ENCODE data around the gene HARS1.
"Not testable (repeated sequence)": the region's sequence is repeated elsewhere in the genome, so short reads cannot be mapped to it uniquely, and the experiment has no call there.

The HARS1 gene

GRCh38 chr5:140647042-140647419 lies 44.1 kb downstream of the HARS1 start:
- Histone ChIP-seq H3K9me3 (ENCODE audit: control insufficient read depth, insufficient read depth, low read depth, low read length) (no peaks in the 10 kb centered on the region), H3K4me1 (ENCODE audit: control insufficient read depth, insufficient read depth, low read length) (no peaks in the 10 kb centered on the region), H3K27ac (ENCODE audit: low read depth, low read length) (peak overlapping the region; percentile 44; the same call in 1 of the 2 replicates), H3K27me3 (ENCODE audit: control insufficient read depth, insufficient read depth, low read length) (no peaks in the 10 kb centered on the region), H3K36me3 (ENCODE audit: control insufficient read depth, insufficient read depth, low read length) (peaks cover 63% of the 10 kb centered on the region), H3K4me3 (ENCODE audit: low read depth, low read length) (peak overlapping the region; percentile 73), H3K9ac (ENCODE audit: low read length) (peak overlapping the region; percentile 82)

- Histone ChIP-seq H3K27ac (ENCODE audit: low read depth, low read length) (no peak overlapping the region), H3K4me3 (ENCODE audit: low read depth, low read length) (no peak overlapping the region), H3K9me3 (ENCODE audit: control insufficient read depth, insufficient read depth, low read depth, low read length) (no peaks in the 10 kb centered on the region), H3K27me3 (ENCODE audit: control insufficient read depth, insufficient read depth, low read length) (no peaks in the 10 kb centered on the region), H3K4me1 (ENCODE audit: control insufficient read depth, insufficient read depth, low read length) (peaks cover 6% of the 10 kb centered on the region), H3K36me3 (ENCODE audit: control insufficient read depth, insufficient read depth, low read length) (peaks cover 49% of the 10 kb centered on the region), H3K9ac (ENCODE audit: low read length) (no peak overlapping the region)
Measured at GRCh38 chr5:140642718-140643117, 48.5 kb downstream of the HARS1 start.

DNA sequence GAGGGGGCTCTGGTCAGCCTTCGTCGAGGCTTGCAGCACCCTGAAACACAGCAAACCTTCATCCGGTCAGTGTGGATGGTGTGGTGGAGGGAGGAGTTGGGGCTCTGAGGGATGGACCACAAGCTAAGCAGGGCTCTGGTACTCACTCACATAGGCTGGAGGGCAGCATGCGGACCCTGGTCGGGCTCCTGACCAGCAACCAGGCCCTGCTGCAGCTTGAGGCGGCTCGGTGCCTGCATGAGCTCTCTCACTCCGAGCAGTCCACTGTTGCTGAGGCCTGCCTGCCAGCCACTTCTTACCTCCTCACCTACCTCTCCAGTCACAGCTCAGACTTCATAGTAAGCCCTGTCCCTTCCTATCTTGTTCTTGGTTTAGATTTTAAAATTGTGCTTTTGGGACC lies 49.5 kb downstream of the HARS1 start:
- Histone ChIP-seq H3K9me3 (ENCODE audit: control insufficient read depth, insufficient read depth, low read depth, low read length) (no peaks in the 10 kb centered on the region), H3K4me1 (ENCODE audit: control insufficient read depth, insufficient read depth, low read length) (peaks cover 6% of the 10 kb centered on the region), H3K27me3 (ENCODE audit: control insufficient read depth, insufficient read depth, low read length) (no peaks in the 10 kb centered on the region), H3K9ac (ENCODE audit: low read length) (no peak overlapping the region), H3K36me3 (ENCODE audit: control insufficient read depth, insufficient read depth, low read length) (peaks cover 49% of the 10 kb centered on the region), H3K4me3 (ENCODE audit: low read depth, low read length) (no peak overlapping the region), H3K27ac (ENCODE audit: low read depth, low read length) (no peak overlapping the region)

GRCh38 chr5:140639148-140639981 lies 51.8 kb downstream of the HARS1 start, which contains the start of gene TMCO6:
Gene TMCO6, plus strand, starts transcription at chr5:140639451. Its CDS starts 77 bp downstream, at chr5:140639528.
- Histone ChIP-seq H3K9me3 (ENCODE audit: control insufficient read depth, insufficient read depth, low read depth, low read length) (no peaks in the 10 kb centered on the region), H3K36me3 (ENCODE audit: control insufficient read depth, insufficient read depth, low read length) (peaks cover 32% of the 10 kb centered on the region), H3K27ac (ENCODE audit: low read depth, low read length) (no peak within 1 kb of the TSS), H3K4me1 (ENCODE audit: control insufficient read depth, insufficient read depth, low read length) (peaks cover 6% of the 10 kb centered on the region), H3K9ac (ENCODE audit: low read length) (peak within 1 kb of the TSS; percentile 86), H3K27me3 (ENCODE audit: control insufficient read depth, insufficient read depth, low read length) (no peaks in the 10 kb centered on the region), H3K4me3 (ENCODE audit: low read depth, low read length) (peak within 1 kb of the TSS; percentile 86)

GRCh38 chr5:140638898-140639147 lies 52.3 kb downstream of the HARS1 start:
- H3K9ac ChIP-seq (ENCODE audit: low read length); H3K9me3 ChIP-seq (ENCODE audit: control insufficient read depth, insufficient read depth, low read depth, low read length); H3K27ac ChIP-seq (ENCODE audit: low read depth, low read length); H3K4me1 ChIP-seq (ENCODE audit: control insufficient read depth, insufficient read depth, low read length); H3K27me3 ChIP-seq (ENCODE audit: control insufficient read depth, insufficient read depth, low read length): not testable (repeated sequence)
- Histone ChIP-seq H3K36me3 (ENCODE audit: control insufficient read depth, insufficient read depth, low read length) (peaks cover 26% of the 10 kb centered on the region), H3K4me3 (ENCODE audit: low read depth, low read length) (peak overlapping the region; percentile 32)

- Histone ChIP-seq H3K27me3 (ENCODE audit: control insufficient read depth, insufficient read depth, low read length) (peaks cover 15% of the 10 kb centered on the region), H3K9ac (ENCODE audit: low read length) (no peak overlapping the region), H3K9me3 (ENCODE audit: control insufficient read depth, insufficient read depth, low read depth, low read length) (no peaks in the 10 kb centered on the region), H3K36me3 (ENCODE audit: control insufficient read depth, insufficient read depth, low read length) (peaks cover 15% of the 10 kb centered on the region), H3K4me1 (ENCODE audit: control insufficient read depth, insufficient read depth, low read length) (peaks cover 6% of the 10 kb centered on the region), H3K4me3 (ENCODE audit: low read depth, low read length) (no peak overlapping the region), H3K27ac (ENCODE audit: low read depth, low read length) (no peak overlapping the region)
Measured at GRCh38 chr5:140637371-140638100, 53.6 kb downstream of the HARS1 start.

- Histone ChIP-seq H3K9me3 (ENCODE audit: control insufficient read depth, insufficient read depth, low read depth, low read length) (0 out of 2 replicates have a peak, but pooled peaks cover 3% of the 10 kb centered on the region), H3K4me3 (ENCODE audit: low read depth, low read length) (no peak overlapping the region), H3K27me3 (ENCODE audit: control insufficient read depth, insufficient read depth, low read length) (peaks cover 35% of the 10 kb centered on the region), H3K9ac (ENCODE audit: low read length) (no peak overlapping the region), H3K36me3 (ENCODE audit: control insufficient read depth, insufficient read depth, low read length) (no peaks in the 10 kb centered on the region), H3K27ac (ENCODE audit: low read depth, low read length) (no peak overlapping the region), H3K4me1 (ENCODE audit: control insufficient read depth, insufficient read depth, low read length) (peaks cover 9% of the 10 kb centered on the region)
Measured at GRCh38 chr5:140635291-140636257, 55.6 kb downstream of the HARS1 start.

DNA sequence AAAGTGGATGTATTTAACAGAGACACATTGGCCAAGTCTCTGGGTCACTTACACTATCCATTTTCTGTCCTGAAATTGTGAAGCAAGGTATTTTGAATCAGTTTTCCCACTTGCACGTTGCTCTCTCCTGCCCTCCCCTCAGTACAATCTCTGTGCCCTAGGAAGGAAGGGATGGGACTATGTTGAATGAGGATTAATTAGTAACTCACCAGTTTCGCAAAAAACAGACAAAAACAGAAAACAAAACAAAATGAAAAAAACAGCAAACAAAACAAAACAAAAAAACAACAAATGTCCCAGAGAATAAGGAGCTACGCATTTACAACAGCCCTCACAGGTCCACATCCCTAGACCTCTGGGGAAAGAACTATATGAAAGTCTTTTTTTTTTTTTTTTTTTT lies 57.1 kb downstream of the HARS1 start:
- Histone ChIP-seq H3K4me3 (ENCODE audit: low read depth, low read length) (no peak overlapping the region), H3K27ac (ENCODE audit: low read depth, low read length) (no peak overlapping the region), H3K9me3 (ENCODE audit: control insufficient read depth, insufficient read depth, low read depth, low read length) (0 out of 2 replicates have a peak, but pooled peaks cover 3% of the 10 kb centered on the region), H3K36me3 (ENCODE audit: control insufficient read depth, insufficient read depth, low read length) (no peaks in the 10 kb centered on the region), H3K4me1 (ENCODE audit: control insufficient read depth, insufficient read depth, low read length) (peaks cover 7% of the 10 kb centered on the region), H3K9ac (ENCODE audit: low read length) (no peak overlapping the region), H3K27me3 (ENCODE audit: control insufficient read depth, insufficient read depth, low read length) (peaks cover 38% of the 10 kb centered on the region)

DNA sequence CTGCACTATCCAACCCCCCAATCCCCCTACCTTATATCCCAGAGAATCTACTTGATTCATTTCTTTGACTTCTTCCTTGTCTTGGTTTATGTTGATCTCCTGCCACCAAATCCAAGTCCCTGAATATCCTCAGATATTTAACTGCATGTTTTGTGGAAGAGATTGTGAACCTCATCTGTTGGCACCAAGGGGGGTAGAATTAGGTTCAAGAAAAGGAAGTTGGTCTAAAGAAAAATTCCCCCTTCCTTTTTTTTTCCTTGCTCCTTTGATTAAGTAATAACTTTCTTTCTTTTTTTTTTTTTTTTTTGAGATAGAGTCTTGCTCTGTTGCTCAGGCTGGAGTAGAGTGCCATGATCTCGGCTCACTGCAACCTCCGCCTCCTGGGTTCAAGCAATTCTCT lies 57.7 kb downstream of the HARS1 start:
- H3K9ac ChIP-seq (ENCODE audit: low read length) = no peak overlapping the region
- peaks cover 8% of the 10 kb centered on the region for H3K9me3 ChIP-seq (ENCODE audit: control insufficient read depth, insufficient read depth, low read depth, low read length)
- H3K27me3 ChIP-seq (ENCODE audit: control insufficient read depth, insufficient read depth, low read length) = peaks cover 38% of the 10 kb centered on the region
- H3K4me1 ChIP-seq (ENCODE audit: control insufficient read depth, insufficient read depth, low read length) = peaks cover 3% of the 10 kb centered on the region; the same call in 1 of the 2 replicates
- H3K4me3 ChIP-seq (ENCODE audit: low read depth, low read length) = peak overlapping the region; percentile 63; the same call in 1 of the 2 replicates
- no peaks in the 10 kb centered on the region for H3K36me3 ChIP-seq (ENCODE audit: control insufficient read depth, insufficient read depth, low read length)
- no peak overlapping the region for H3K27ac ChIP-seq (ENCODE audit: low read depth, low read length)

DNA sequence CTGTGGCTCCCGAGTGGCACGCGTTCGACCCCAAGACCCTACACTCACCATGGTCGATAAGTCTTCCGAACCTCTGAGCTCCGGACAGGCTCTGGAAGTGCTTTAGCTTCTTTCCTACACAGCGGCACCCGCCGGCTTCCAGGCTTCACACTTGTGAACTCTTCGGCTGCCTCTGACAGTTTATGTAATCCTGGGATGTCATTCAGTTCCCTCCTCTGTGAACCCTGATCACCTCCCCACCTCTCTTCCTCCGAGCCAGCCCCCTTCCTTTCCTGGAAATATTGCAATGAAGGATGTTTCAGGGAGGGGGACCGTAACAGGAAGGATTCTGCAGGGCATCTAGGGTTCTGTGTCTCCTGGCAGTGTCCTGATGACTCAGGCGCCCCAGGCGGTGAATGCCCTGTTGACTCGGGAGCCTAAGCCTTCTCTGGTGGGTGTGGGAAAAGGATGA lies 58.1 kb downstream of the HARS1 start, which contains the start of gene CD14:
Gene CD14 (minus strand): TSS at position 155 of the 451 bp plus-strand sequence. CDS start 104 bp downstream, at position 51.
- Histone ChIP-seq H3K27me3 (ENCODE audit: control insufficient read depth, insufficient read depth, low read length) (peaks cover 38% of the 10 kb centered on the region), H3K27ac (ENCODE audit: low read depth, low read length) (no peak within 1 kb of the TSS), H3K4me1 (ENCODE audit: control insufficient read depth, insufficient read depth, low read length) (peaks cover 3% of the 10 kb centered on the region; the same call in 1 of the 2 replicates), H3K36me3 (ENCODE audit: control insufficient read depth, insufficient read depth, low read length) (no peaks in the 10 kb centered on the region), H3K4me3 (ENCODE audit: low read depth, low read length) (peak within 1 kb of the TSS; percentile 63), H3K9me3 (ENCODE audit: control insufficient read depth, insufficient read depth, low read depth, low read length) (peaks cover 12% of the 10 kb centered on the region), H3K9ac (ENCODE audit: low read length) (no peak within 1 kb of the TSS)
